Superior temporal gyrus (tissue), 1 donor: Measurements from ENCODE around the gene SEZ6.

Experiments used
- DNase-seq: peaks from one replicate; pipeline ENCODE4 v3.0.0-alpha.2; 2016; ENCODE audit errors: extremely low spot score

The SEZ6 gene

GRCh38 chr17:28977659-28978355, 28.0 kb downstream of the SEZ6 start:
- DNase-seq, result no peak

GRCh38 chr17:28975646-28976045, 30.2 kb downstream of the SEZ6 start:
- no peak for DNase-seq

GRCh38 chr17:28975031-28975430, 30.8 kb downstream of the SEZ6 start:
- no peak for DNase-seq

GRCh38 chr17:28974451-28974850, 31.4 kb downstream of the SEZ6 start:
- no peak for DNase-seq

- no peak for DNase-seq
These were observed 32.4 kb downstream of the SEZ6 start for GRCh38 chr17:28973425-28973824.

- DNase-seq, result no peak
These were observed 33.4 kb downstream of the SEZ6 start for GRCh38 chr17:28972437-28972836.

GRCh38 chr17:28970879-28971278, 35.0 kb downstream of the SEZ6 start:
- peak; percentile 67 for DNase-seq

- no peak for DNase-seq
These were observed 36.0 kb downstream of the SEZ6 start for GRCh38 chr17:28969706-28970393.

- no peak for DNase-seq
These were observed 36.9 kb downstream of the SEZ6 start for GRCh38 chr17:28968914-28969295.

GRCh38 chr17:28968231-28968913, 37.5 kb downstream of the SEZ6 start:
- no peak for DNase-seq

- no peak for DNase-seq
These were observed 38.4 kb downstream of the SEZ6 start for GRCh38 chr17:28967221-28968135.

GRCh38 chr17:28963841-28964240, 42.0 kb downstream of the SEZ6 start:
- no peak for DNase-seq

GRCh38 chr17:28963055-28963611, 42.7 kb downstream of the SEZ6 start:
- no peak for DNase-seq

GRCh38 chr17:28961391-28961790, 44.4 kb downstream of the SEZ6 start:
- DNase-seq, result no peak

GRCh38 chr17:28960256-28961061, 45.4 kb downstream of the SEZ6 start:
- no peak for DNase-seq

- DNase-seq, result no peak
These were observed 46.4 kb downstream of the SEZ6 start for GRCh38 chr17:28959471-28959871.

- no peak for DNase-seq
These were observed 46.9 kb downstream of the SEZ6 start for GRCh38 chr17:28958820-28959455.

GRCh38 chr17:28957992-28958355, 47.9 kb downstream of the SEZ6 start:
- no peak for DNase-seq

GRCh38 chr17:28957277-28957991, 48.4 kb downstream of the SEZ6 start:
- DNase-seq, result no peak

GRCh38 chr17:28956861-28957260, 49.0 kb downstream of the SEZ6 start:
- DNase-seq, result no peak
